Mucosa of descending colon (tissue), 3 donors: ENCODE measurements around the gene NELL1. TPM values are rescaled to one million over a fixed set of nuclear protein-coding genes. Genes with fewer than 3 reads are reported as not detected.

ENCODE experiments used
- ATAC-seq: fragments of 200-7000 bp; cut with Tn5 transposase; one replicate; pipeline ENCODE4 v1.9.1; 2020; ENCODE audit warnings: mild to moderate bottlenecking, moderate library complexity
- DNase-seq, 3 donors: peaks; one replicate each; pipeline ENCODE4 v3.0.0-alpha.2; 2020
- H3K36me3 ChIP-seq: fragments of 200-600 bp; one replicate; pipeline ENCODE4 v1.8.0; 2021; ENCODE audit warnings: low read depth, mild to moderate bottlenecking
- H3K4me1 ChIP-seq: fragments of 200-600 bp; one replicate; pipeline ENCODE4 v1.8.0; 2021; ENCODE audit warnings: low read depth, mild to moderate bottlenecking
- H3K4me3 ChIP-seq: fragments of 200-600 bp; one replicate; pipeline ENCODE4 v1.8.0; 2021; ENCODE audit warnings: mild to moderate bottlenecking
- H3K9me3 ChIP-seq: fragments of 200-600 bp; one replicate; pipeline ENCODE4 v1.8.0; 2021; ENCODE audit warnings: mild to moderate bottlenecking
- CTCF ChIP-seq: fragments of 200-600 bp; IDR thresholded peaks from one replicate; pipeline ENCODE4 v1.8.0; 2022; ENCODE audit warnings: antibody characterized with exemption, mild to moderate bottlenecking
- intact Hi-C, 2 donors: fragments of 100-400 bp; cut with DNase I in 1 of 2; cut with micrococcal nuclease in 1 of 2; formaldehyde crosslinking; loops; one replicate each; pipeline versions ENCODE4 v1.11.0 to v1.11.1; 2022; cut with DNase I, micrococcal nuclease
- total RNA-seq, 3 donors: library from RNA; stranded (reverse); fragmentation: NEBNext Ultra II Directional in 2 of 3; extraction: Animal tissue kit (Norgen Biotek cat#: 25700) in 2 of 3; gene quantifications; one replicate each; pipeline versions ENCODE4 v1.2.1 to v1.2.4, GENCODE V29; 2021 to 2023
- donor health status: DM: no; HTN: no; CAD: no; lungs with moderate emphysema.
- donor health status: DM: no; HTN: no; CAD: no.
- donor health status: DM: no; HTN: yes; CAD: no.

NELL1 gene
- total RNA-seq, 3 donors from 2014 or later: 0.20 to 0.73 (median 0.31) TPM

GRCh38 chr11:21582791-21583190, 913.4 kb downstream of the NELL1 start:
- ATAC-seq: no peak
- peaks cover 8% of the 10 kb centered on the region for H3K9me3 ChIP-seq

GRCh38 chr11:21588754-21589153, 919.4 kb downstream of the NELL1 start:
- H3K36me3 ChIP-seq: no peaks in the 10 kb centered on the region
- ATAC-seq: no peak
- no peaks in the 10 kb centered on the region for H3K4me1 ChIP-seq
- intact Hi-C loops: no loop called here
- no peak for DNase-seq
- no peak for TF ChIP-seq CTCF
- H3K9me3 ChIP-seq: peaks cover 5% of the 10 kb centered on the region
- H3K4me3 ChIP-seq: no peak overlapping the region

More at GRCh38 chr11:21582791-21583190, 913.4 kb downstream of the NELL1 start:
- TF ChIP-seq CTCF: no peak
- DNase-seq: no peak
- H3K4me3 ChIP-seq: no peak overlapping the region
- intact Hi-C loops: no loop called here
- no peaks in the 10 kb centered on the region for H3K4me1 ChIP-seq
- H3K36me3 ChIP-seq: no peaks in the 10 kb centered on the region

- DNase-seq: no peak
- Histone ChIP-seq H3K4me3 (no peak overlapping the region), H3K36me3 (no peaks in the 10 kb centered on the region), H3K4me1 (no peaks in the 10 kb centered on the region), H3K9me3 (peaks cover 3% of the 10 kb centered on the region)
- intact Hi-C loops: no loop called here
- TF ChIP-seq CTCF: no peak
- ATAC-seq: no peak
Measured at GRCh38 chr11:21602699-21603098, 933.3 kb downstream of the NELL1 start.

GRCh38 chr11:21603886-21604285, 934.5 kb downstream of the NELL1 start:
- H3K4me3 ChIP-seq: no peak overlapping the region
- no peaks in the 10 kb centered on the region for H3K4me1 ChIP-seq
- no peak for TF ChIP-seq CTCF
- intact Hi-C loops: no loop called here
- H3K36me3 ChIP-seq: no peaks in the 10 kb centered on the region
- DNase-seq (no peak), ATAC-seq (no peak)
- no peaks in the 10 kb centered on the region for H3K9me3 ChIP-seq

- Histone ChIP-seq H3K4me3 (no peak overlapping the region), H3K36me3 (no peaks in the 10 kb centered on the region), H3K4me1 (no peaks in the 10 kb centered on the region), H3K9me3 (no peaks in the 10 kb centered on the region)
- DNase-seq: no peak
- no peak for ATAC-seq
- no peak for TF ChIP-seq CTCF
- intact Hi-C loops: no loop called here
Measured at GRCh38 chr11:21604564-21604963, 935.2 kb downstream of the NELL1 start.

GRCh38 chr11:21612326-21612725, 942.9 kb downstream of the NELL1 start:
- H3K9me3 ChIP-seq: no peaks in the 10 kb centered on the region
- no peaks in the 10 kb centered on the region for H3K4me1 ChIP-seq
- no peak for DNase-seq
- no peak overlapping the region for H3K4me3 ChIP-seq
- intact Hi-C loops: no loop called here
- ATAC-seq: no peak
- no peak for TF ChIP-seq CTCF
- no peaks in the 10 kb centered on the region for H3K36me3 ChIP-seq
